Mesothelial cell of epicardium (in vitro differentiated cells): ENCODE measurements around the gene TUT4. TPM values are rescaled to one million over a fixed set of nuclear protein-coding genes. Genes with fewer than 3 reads are reported as not detected.

Experiments
- DNase-seq, 2 experiments: peaks; one replicate each; pipeline ENCODE4 v3.0.0; 2021; ENCODE audit warnings: low spot score in 2 of 2; ENCODE audit not compliant: unreplicated experiment in 2 of 2
- H3K27ac Mint-ChIP-seq: 2 replicates; pipeline ENCODE4 v1.8.0; 2021; ENCODE audit warnings: mixed read lengths
- H3K27me3 Mint-ChIP-seq: 2 replicates; pipeline ENCODE4 v1.8.0; 2021; ENCODE audit warnings: low read depth, mixed read lengths
- H3K36me3 Mint-ChIP-seq: 2 replicates; pipeline ENCODE4 v1.8.0; 2021; ENCODE audit warnings: mixed read lengths
- H3K4me1 Mint-ChIP-seq: 2 replicates; pipeline ENCODE4 v1.8.0; 2021; ENCODE audit warnings: mixed read lengths
- H3K4me3 Mint-ChIP-seq: 2 replicates; pipeline ENCODE4 v1.8.0; 2021; ENCODE audit warnings: mild to moderate bottlenecking, moderate library complexity, mixed read lengths
- H3K9me3 Mint-ChIP-seq: 2 replicates; pipeline ENCODE4 v1.8.0; 2021; ENCODE audit warnings: mixed read lengths
- CTCF ChIP-seq: fragments of 200-600 bp; sonication (generic); IDR thresholded peaks from one replicate; pipeline ENCODE4 v1.5.0; 2021; ENCODE audit warnings: antibody characterized with exemption; ENCODE audit not compliant: unreplicated experiment
- total RNA-seq: library from RNA; stranded (reverse); gene quantifications from 3 replicates; pipeline ENCODE4 v1.2.1, GENCODE V29; 2021

TUT4 gene
- total RNA-seq, 1 donor from 2014 or later = 129 TPM

DNA sequence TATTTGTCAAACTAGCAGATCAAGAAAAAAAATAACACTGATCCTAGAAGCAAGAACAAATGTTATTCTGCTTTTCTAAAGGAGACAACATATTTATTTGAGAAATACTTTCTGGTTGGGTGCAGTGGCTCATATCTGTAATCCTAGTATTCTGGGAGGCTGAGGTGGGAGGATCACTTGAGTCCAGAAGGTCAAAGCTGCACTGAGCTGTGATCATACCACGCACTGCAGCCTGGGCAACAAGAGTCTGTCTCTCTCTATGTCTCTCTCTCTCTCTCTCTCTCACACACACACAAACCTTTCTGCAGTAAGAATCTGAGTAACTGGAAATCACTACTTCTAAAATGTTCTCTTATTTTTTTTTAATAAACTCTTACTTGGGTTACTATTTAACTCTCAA lies 117.2 kb downstream of the TUT4 start:
- Mint-ChIP-seq H3K27me3 (no peaks in the 10 kb centered on the region), H3K9me3 (no peaks in the 10 kb centered on the region), H3K4me3 (no peak overlapping the region), H3K4me1 (no peaks in the 10 kb centered on the region), H3K36me3 (peaks cover 49% of the 10 kb centered on the region), H3K27ac (no peak overlapping the region)
- no peak for DNase-seq
- TF ChIP-seq CTCF = no peak

DNA sequence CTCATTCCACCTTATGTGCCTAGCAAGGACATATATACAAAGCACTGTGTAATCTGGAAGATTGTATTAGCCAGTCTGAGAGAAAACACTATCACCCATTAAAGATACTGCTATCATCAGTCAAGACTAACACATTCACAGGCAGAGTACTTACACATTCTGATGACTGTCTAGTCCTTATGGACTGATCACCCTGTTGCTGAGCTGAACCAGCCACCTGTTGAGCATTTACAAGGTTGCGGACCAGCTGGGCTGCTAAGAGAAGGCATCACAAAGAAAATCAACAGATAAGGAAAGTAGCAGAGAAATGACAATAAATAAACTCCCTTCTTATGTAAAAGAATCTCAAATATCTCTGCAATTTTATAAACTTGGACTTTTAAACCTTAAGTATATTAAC lies 117.7 kb downstream of the TUT4 start:
- Mint-ChIP-seq H3K4me3 (no peak overlapping the region), H3K27ac (no peak overlapping the region), H3K27me3 (no peaks in the 10 kb centered on the region), H3K36me3 (peaks cover 48% of the 10 kb centered on the region), H3K4me1 (no peaks in the 10 kb centered on the region), H3K9me3 (no peaks in the 10 kb centered on the region)
- DNase-seq = no peak
- TF ChIP-seq CTCF = no peak

- Mint-ChIP-seq H3K4me3 (no peak overlapping the region), H3K9me3 (no peaks in the 10 kb centered on the region), H3K27ac (no peak overlapping the region), H3K4me1 (peaks cover 2% of the 10 kb centered on the region), H3K36me3 (peaks cover 38% of the 10 kb centered on the region), H3K27me3 (no peaks in the 10 kb centered on the region)
- no peak for DNase-seq
- TF ChIP-seq CTCF = no peak
Observed at GRCh38 chr1:52432807-52433206, 120.1 kb downstream of the TUT4 start.

DNA sequence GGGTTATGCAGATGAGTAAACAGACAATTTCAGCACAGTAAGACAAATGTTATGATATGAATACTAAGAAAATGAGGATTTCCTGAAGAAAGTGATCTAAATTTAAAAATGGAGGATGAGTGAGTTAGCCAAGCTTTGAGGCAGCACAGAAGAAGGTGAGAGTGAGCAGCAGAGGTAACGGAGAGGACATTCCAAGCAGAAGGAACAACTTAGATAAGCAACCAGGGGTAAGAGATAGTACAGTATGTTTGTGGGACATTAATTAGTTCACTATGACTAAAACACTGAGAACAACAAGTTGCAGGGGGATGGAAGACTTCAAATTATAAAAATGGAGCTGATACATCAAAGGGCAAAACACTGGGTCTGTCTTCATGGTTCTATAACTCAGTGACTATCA lies 125.7 kb downstream of the TUT4 start:
- Mint-ChIP-seq H3K4me1 (peaks cover 25% of the 10 kb centered on the region), H3K9me3 (no peaks in the 10 kb centered on the region), H3K27ac (peak overlapping the region; percentile 11), H3K36me3 (peaks cover 27% of the 10 kb centered on the region), H3K27me3 (no peaks in the 10 kb centered on the region), H3K4me3 (no peak overlapping the region)
- DNase-seq = no peak
- TF ChIP-seq CTCF = no peak

DNA sequence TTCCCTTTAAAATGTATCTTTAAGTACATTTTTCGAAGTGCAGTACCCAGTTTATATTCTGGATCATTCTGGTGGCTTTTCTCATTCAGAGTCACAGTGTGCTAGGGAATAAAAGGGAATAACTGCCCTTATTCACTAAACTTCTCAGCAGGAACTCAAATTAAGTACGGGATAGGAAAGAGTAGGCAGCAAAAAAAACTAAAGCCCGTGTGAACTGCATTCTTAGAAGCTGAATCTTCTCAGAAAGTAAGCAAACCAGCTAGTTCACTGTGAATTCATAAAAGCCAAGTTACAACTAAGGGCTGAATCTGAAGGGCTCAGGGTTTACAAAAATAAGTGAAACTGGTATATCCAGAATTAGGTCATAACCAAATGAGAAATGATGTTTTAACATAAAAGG lies 126.5 kb downstream of the TUT4 start:
- H3K4me3 Mint-ChIP-seq = no peak overlapping the region

More for the DNA sequence above, 126.5 kb downstream of the TUT4 start:
- H3K36me3 Mint-ChIP-seq = peaks cover 24% of the 10 kb centered on the region
- no peaks in the 10 kb centered on the region for H3K27me3 Mint-ChIP-seq
- H3K4me1 Mint-ChIP-seq = peaks cover 25% of the 10 kb centered on the region
- TF ChIP-seq CTCF = no peak
- no peaks in the 10 kb centered on the region for H3K9me3 Mint-ChIP-seq
- H3K27ac Mint-ChIP-seq = peak overlapping the region; percentile 77
- DNase-seq = no peak
